Right forelimb (tissue), 1 donor: ENCODE measurements around the gene PNPO.

ENCODE experiments used
- DNase-seq: peaks from one replicate; pipeline ENCODE4 v3.0.0-alpha.2; 2018

Gene PNPO

DNA sequence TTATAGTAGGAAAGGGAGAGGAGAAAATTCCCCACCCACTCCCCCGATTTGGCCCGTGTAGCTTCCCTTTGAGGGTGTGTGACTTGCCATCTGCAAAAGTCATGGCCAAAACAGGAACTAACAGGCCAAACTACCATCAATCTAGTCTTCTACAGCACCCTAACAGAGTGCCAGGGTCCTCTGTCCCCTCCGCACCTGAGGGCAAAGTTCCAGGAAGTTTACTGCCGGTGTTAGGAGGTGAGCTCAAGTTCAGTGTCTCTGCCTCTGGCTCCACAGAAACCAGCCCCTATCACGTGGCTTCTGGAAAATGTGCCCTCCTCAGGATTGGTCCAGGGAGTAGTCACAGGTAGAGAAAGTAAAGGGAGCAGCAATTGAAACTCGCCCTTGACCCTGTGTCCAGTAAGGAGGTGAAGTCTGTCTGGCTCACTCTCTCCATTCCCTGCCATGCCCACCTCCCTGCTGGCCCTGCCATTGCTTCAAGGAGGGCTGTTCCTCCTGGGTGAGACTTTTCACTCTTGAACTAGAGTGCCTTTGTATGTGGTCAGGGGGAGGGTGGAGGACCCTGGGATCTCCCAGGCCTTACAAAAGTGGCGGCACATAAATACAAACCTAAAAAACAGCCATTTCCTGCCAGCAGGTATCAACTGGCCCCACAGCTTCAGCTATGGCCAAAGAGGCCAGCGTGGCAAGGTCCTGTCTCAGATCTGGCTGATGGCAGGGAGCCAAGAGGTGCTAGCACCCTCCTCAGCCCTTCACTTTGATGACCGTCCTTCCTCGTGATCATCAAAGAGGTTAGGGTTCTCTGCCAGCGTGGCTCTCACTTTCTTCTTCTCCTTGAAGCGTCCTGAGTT lies 11.0 kb downstream of the PNPO start:
- DNase-seq: no peak

DNA sequence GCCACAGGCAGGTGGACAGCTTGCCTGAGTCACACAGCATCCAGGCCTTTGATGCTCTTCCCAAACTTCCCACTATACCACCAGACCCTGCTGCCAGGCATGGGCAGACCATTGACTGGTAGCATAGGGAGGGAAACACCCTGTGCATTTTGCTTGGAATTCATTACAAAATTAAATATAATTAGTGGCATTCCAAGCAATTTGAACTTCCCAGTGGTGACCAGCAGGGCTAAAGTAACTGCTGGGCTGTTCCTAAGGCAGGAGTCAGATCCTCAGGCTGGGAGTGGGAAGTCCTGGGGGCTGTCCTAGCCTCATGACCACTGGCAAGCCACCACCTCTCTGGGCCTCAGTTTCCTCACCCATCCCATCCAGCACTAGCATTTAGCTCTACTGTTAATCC lies 12.5 kb downstream of the PNPO start:
- no peak for DNase-seq

DNA sequence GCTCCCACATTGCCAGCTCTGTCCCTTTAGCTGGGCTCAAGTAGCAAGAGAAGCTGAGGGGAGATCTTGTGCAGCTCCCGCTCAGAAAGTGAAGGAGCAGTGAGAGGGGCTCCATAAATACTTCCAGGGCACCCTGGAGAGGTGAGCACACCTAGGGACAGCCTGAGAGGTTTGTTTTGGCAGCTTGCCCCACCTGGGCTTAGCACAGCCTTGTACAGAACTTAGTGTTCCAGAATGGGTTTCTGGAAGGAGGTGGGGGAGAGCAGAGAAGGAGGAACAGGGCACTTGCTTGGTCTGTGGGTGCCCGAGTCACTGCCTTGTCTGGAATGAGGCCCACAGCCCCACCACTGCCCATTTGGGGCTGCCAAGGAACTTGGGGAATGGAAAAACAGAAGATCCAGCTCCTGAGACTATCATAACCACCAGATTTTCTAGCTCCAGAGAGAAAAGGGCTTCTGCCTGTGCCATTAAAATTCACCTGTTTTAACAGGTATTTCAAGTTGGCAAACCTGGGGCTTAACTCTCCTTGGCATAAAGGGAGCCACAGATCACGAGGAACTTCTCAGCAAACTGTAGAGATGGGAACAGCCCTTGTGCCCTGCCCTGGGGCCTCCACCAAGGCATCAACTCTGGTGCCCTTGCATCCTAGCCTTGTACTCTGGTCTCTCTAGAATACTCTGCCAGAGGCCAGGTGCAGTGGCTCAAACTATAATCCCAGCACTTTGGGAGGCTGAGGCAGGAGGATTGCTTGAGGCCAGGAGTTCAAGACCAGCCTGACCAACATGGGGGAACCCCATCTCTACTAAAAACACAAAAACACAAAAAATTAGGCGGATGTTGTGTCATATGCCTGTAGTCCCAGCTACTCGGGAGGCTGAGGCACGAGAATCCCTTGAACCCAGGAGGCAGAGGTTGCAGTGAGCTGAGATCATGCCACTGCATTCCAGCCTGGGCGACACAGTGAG lies 14.4 kb downstream of the PNPO start:
- DNase-seq: no peak

DNA sequence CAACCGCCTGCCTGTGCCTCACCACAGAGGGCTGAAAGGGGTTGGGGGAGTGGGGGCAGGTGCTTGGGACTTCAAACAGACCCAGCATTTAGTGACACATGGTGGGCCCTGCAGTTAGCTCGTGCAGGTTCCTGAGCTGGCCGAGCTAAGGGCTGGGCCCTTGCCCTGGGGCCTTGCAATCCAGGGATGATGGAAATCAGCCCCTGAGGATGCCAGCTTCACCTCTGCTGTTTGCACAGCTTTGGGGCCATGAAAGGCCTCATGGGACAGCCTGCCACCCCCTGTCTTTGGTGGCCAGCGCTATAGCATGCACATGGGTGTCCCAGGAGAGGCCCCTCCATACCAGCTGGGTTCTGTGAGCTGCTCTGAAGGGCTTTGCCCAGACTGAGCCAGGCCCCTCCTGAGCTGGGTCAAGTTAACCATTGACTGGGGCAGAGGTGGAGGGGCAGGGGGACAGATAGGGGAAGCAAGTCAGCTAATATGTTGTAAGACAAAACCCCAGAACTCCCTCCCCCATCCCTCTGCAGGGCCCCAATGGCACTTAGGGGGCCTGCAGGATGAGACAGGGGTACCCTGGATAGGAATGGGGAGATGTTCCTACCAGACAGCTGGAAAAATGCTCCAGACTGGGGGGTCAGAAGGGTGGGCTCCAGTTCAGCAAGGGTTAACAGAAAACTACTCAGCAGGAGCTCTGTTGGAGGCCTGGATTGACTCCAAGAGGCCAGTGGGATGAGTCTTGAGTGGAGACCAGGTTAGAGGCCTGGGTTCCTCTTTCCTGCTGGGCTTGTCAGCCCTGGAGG lies 15.6 kb downstream of the PNPO start:
- DNase-seq: no peak

DNA sequence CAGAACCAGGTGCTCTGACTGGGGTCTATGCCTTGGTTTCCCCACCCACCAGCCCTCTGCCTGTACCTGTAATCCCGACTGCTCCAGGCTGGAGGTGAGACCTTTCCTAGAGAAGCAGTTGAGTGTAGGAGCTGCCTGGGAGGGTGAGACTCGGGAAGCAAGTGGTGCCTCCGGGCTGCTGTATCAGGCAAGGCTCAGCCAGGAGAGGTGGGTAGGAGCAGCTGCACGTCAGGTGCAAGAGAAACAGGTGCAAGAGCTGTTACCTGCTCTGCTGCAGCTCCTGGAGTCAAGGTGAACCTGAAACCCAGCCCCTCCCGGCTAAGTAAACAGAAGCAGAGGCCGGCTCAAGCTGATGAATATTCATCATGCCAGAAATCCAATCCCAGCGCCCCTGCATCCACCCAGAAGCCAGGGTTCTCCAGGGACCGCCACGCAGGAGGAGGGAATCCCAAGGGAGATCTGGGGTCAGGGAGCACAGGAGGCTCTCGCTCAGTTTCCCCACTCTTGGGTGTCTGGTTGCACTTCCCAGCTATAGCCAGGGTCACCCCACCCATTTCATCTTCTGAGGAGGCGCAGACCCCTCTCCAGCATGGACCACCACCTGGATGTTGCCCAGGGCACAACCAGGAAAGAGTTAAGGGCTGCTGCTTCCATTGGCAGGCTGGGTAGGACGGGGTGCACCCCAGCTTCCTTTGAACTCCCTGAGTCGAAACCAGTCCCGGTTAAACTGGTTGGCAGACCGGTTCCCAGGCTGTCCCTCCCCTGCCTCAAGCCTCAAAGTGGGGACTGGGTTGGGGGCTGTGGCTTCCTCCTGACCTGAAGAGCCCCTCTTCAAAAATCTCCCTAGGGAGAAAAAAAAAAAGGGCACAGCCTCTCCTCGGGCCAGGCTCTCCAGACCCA lies 16.5 kb downstream of the PNPO start, which contains the start of gene PRR15L:
TSS of gene PRR15L (minus strand) at position 293 of the 900 bp plus-strand sequence. CDS start 4,649 bp downstream, outside the sequence.
- DNase-seq: no peak

DNA sequence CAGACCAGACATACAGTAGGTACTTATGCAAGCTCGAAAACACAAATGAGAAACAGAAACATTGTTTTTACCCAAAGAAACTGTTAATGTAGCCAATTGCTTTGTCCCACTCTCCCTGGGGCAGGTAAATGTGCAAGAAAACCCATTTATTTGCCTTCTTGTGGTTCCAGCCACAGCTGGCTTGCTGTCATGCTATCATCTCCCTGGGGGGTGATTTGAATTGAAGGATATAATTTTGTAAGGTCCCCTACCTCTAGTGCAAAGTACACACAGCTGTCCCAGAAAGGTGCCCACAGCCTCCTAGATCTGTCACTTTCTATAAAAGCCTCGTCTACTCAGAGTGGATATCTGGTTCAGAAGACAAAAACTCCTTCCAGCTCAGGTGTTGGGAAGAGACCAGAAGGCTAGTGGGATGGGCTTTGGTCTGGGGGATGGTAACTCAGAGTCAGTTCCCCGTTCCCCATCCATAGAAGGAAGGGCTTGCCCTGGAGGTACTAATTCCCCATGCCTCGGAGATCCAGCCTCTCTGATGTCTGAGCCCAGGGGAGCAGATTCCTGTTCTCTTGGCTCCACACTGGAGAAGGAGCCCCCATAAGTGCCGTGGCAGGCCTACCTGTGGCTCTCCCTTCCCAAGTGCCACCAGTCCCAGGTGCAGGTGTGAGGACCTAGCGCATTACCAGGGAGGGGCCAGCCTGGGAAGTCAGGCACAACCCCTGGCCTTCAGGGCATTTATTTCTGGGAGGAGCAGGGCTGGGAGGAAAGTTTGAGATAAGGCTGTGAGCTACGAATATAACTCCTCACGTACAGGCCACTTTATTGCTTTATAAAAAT lies 18.7 kb downstream of the PNPO start:
- no peak for DNase-seq

DNA sequence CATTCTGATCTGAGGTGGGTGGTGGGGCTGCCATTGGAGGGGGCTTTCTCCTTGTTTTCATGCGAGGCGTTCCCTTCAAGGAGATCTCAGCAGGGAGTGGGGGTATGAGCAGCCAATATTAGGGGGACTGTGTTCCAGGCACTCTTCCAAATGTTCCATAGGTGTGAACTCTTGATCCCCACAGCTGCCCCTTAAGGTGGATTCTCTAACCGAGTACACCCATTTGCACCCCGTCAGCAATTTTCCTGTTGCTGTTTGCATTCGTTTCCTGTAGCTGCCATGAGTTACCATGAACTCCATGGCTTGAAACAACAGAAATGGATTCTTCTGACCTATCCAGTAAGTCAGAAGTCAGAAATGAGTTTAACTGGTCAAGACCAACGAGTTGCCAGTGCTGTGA lies 20.0 kb downstream of the PNPO start:
- DNase-seq: no peak

DNA sequence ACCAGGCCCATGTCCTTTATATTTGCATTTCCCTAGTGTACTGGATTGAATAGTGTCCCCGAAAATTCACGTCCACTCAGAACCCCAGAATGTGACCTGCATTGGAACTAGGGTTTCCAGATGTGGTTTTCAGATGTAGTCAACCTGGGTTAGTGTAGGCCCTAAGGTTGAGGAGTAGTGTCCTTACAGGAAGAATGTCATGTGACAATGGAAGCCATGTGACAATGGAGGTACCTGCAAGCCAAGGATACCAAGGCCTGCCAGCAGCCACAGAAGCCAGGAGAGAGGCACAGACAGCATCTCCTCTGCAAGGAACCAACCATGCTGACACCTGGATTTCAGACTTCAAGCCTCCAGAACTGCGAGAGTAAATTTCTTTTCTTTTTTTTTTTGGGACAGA lies 21.5 kb downstream of the PNPO start:
- DNase-seq: no peak

DNA sequence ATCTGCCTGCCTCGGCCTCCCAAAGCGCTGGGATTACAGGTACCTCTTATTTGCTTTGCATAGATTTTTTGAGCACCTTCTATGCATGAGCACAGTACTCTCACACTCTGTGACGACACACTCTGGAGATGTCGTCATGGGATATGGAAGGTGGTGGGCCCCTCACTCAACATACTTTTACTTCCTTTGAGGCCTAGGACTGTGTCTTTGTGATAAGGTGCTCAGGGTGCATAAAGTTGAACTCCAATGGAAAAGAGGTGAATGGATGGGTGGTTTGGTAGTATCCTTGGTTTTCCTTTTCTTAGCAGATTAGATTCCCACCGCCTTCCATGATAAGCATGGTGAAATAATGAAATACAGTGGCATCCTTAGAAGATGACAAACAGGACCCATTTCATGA lies 23.5 kb downstream of the PNPO start:
- DNase-seq: no peak

DNA sequence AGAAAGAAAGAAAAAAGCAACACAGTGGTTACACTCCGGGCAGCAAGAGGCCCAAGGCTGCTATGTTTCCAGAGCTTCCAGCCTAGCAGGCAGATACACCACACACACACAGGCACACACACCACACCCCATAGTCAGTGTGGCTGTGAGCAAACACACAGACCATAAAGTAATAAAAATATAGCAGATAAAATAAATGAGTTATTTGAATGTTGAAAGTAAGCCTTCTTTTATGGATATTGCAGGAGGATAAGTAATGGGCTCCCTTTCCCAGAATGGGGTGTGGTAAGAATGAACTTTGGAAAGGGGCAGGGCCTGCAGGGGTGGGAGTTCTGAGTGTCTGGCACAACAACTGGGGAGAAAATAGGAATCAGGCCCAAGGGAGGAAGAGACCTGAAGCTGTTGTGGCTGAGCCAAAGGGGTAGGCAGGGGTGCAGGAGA lies 24.7 kb downstream of the PNPO start:
- no peak for DNase-seq

DNA sequence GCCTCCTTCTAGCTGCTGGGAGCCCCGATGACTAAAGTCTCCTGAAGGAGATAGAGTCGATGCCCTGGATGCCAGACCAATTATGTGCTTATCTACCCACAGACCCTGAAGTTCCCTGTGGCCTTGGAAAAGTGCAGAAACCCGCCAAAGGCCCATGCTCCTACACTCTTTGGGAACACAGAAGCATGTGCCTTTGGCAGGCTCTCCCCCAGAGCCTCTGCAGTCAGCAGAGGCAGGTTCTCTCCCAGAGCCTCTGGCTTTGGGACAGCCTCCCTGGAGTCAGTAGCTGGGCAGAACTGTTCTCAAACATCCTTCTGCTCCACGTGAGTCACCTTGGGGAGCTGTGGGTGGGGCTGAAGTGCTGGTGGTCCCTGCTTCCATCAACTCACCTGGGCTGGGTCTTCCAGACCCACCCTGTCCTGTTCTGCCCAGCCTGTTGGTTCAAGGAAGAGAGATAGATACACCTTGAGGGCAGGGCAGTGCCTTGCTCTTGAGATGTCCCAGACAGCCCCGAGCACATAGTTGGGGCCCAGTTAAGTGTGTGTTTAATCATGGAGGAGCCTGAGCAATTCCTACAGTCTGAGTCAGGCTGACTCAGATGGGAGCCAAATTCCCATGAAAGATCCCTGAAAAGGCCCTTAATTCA lies 26.4 kb downstream of the PNPO start:
- no peak for DNase-seq

DNA sequence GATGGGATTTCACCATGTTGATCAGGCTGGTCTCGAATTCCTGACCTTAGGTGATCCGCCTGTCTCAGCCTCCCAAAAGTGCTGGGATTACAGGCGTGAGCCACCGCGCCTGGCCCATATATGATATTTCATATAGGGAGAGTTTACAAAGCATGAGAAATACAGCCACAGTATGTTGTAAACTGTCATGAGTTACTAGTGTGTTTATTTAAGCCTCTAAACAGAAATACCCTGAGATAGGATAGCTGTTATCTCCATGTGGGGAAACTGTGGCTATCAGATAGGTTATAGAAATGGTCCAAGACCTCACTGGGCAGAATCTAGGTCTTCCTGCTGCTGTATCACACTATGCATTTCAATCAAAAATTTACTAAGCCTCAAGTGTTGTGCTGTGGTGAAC lies 27.5 kb downstream of the PNPO start:
- DNase-seq: no peak

DNA sequence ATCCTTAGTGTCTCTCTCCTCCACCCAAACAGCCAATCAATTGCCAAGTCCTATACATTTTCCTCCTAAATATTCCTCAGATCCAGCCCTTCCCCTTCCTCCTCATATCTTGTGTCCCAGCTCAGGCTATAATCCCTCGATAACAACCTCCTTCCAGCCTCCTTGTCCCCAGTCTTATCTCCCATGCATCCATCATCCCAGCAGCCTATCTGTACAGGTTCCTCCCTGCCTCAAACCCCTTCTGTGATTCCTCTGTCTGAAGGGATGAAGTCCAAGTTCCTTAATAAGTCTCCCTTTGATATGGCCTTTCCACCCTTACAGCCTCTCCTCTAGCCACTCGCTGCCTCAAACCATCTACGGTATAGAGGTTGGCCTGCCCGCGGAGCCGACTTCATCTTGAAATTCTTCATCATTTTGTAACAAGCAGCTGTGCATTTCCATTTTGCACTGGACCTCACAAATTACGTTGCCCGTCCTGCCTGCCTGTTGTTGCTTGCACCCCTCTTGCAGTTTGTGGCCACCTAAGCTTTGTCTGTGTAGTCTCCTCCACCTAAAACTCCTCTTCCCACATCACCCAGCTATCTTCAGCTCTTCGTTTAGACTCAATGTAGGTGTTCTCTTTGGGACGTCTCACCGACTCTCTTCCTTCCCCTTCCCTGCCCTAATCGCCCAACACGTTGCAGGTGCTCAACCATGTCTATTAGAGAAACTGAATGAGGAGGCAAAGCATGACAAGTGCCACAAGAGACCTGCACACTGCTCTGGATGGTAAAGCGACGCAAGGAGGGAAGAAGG lies 28.8 kb downstream of the PNPO start:
- no peak for DNase-seq

DNA sequence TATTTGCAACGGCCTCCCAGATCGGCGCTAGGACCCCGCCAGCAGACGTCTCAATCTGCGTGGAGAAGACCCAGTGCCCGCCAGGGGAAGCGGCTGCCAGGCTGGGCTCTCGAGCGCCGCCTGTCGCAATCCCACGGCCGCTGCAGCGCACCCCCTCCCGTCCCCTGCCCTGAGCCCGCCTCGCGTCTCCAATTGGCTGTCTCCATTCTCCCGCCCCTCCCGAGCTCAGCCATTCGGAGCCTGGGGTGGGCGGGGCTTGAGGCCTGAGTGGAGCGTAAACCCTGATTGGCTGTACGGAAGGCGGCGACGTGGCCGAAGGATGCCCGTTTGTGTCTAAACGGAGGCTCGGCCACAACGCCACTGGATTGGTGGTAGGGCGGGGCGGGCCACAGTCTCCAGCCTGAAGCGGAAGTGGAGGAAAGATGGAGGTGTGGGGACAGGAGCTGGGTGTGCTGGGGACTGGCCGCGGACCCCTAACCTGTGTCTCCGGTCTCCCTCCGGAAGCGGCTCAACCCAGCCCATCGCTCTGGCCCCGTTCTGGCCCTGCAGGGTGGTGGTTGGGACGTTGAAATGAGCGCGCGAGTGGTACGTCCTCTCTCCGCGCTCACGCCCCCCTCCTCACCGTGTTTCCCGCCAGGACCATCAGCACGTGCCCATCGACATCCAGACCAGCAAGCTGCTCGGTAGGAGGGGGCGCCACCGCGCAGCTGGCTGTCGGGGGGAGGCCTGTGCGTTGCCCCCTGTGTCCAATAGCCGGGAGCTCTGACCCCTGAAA lies 29.5 kb downstream of the PNPO start, which contains the start of gene CDK5RAP3:
TSS of gene CDK5RAP3 (plus strand) at position 389 of the 775 bp plus-strand sequence. CDS start at position 423, 34 bp downstream.
- peak; percentile 100 for DNase-seq

DNA sequence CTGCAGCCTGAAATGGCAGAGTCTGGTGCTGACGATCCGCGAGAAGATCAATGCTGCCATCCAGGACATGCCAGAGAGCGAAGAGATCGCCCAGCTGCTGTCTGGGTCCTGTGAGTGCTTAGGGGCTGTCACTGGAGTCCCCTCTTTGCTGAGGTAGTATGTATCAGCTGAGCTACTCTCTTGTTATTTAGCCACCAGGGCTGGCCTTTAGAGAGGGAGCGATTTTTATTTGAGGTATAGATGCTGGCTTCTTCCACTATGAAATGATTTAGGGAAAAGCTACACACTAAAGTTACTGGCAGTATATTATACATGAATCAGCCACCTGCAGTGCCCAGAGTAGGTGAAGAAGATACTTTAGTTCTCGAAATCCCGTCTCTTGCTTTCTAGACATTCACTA lies 32.2 kb downstream of the PNPO start:
- no peak for DNase-seq

DNA sequence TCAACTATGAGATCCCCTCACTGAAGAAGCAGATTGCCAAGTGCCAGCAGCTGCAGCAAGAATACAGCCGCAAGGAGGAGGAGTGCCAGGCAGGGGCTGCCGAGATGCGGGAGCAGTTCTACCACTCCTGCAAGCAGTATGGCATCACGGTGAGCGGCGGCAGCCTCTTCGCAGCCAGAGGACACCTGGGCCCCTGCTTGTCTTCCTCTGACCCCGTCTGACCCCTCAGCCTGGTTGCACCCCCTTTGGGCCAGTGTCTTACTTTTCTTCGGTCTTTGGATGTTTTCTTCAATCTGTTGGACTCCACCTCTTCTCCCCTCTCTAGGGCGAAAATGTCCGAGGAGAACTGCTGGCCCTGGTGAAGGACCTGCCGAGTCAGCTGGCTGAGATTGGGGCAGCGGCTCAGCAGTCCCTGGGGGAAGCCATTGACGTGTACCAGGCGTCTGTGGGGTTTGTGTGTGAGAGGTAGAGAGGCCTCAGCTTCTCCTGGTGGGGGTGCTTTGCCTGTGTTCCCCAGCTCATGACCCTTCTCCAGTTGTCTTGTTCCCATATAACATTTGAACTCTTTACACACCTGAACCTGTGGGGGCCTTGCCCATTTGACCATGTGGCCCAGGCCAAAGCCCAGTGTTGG lies 33.9 kb downstream of the PNPO start:
- no peak for DNase-seq

DNA sequence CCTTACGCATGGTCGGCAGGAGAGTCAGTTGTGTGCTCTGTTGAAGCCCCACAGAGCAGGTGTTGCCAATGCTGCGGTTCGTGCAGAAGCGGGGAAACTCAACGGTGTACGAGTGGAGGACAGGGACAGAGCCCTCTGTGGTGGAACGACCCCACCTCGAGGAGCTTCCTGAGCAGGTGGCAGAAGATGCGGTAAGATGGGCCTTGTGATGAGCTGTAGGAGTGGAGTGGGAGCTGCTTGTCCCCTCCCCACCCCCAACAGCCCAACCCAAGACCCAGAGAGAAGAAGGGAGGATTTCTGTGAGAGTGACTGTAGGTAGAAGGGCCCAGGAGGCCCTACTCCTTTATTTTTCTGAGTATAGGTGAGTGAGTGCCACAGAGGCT lies 34.4 kb downstream of the PNPO start:
- DNase-seq: no peak

DNA sequence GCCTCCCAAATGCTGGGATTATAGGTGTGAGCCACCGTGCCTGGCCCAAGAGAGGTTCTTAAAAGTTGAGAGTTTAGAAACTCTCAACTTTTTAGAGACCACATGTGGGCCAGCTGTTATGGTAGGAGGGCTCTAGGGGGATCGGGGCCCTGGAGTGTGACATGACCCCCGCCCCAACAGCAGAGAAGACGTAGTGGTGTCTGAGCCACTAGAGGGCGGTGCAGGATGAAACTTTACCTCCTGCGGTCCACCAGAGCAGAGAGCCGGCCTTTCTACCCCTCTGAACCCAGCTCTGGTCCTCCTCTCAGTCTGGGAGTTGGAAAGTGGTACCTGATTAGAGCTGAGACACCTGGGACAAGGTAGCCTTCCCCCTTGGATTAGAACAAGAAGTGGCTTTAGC lies 37.0 kb downstream of the PNPO start:
- peak; percentile 78 for DNase-seq
